SK-N-MC (cell line): ENCODE measurements around the gene LRP8.
"Not testable (repeated sequence)": the region's sequence is repeated elsewhere in the genome, so short reads cannot be mapped to it uniquely, and the experiment has no call there.

ENCODE experiments used
- DNase-seq: peaks from one replicate; pipeline ENCODE4 v3.0.0-alpha.2; 2011; ENCODE audit warnings: low read depth, low spot score
- H3K27ac ChIP-seq: fragments of 200-600 bp; sonication (generic); 2 replicates; pipeline ENCODE4 v1.5.1; 2016; ENCODE audit warnings: mixed run types
- H3K36me3 ChIP-seq: fragments of 200-600 bp; sonication (generic); 2 replicates; pipeline ENCODE4 v1.6.1; 2017; ENCODE audit warnings: antibody characterized with exemption, low read length, mixed read lengths; ENCODE audit not compliant: insufficient read depth
- H3K4me3 ChIP-seq: fragments of 200-600 bp; sonication (generic); 2 replicates; pipeline ENCODE4 v1.5.1; 2016
- H3K9ac ChIP-seq: fragments of 200-600 bp; sonication (generic); 2 replicates; pipeline ENCODE4 v1.8.0; 2017; ENCODE audit warnings: mixed run types, mixed read lengths; ENCODE audit not compliant: insufficient read length
- H3K9me3 ChIP-seq: fragments of 200-600 bp; sonication (generic); 2 replicates; pipeline ENCODE4 v1.6.1; 2017; ENCODE audit warnings: low read depth, mild to moderate bottlenecking, antibody characterized with exemption, low read length, moderate library complexity, mixed read lengths
- EZH2 ChIP-seq: fragments of 200-600 bp; sonication (generic); IDR thresholded peaks from one replicate; pipeline ENCODE4 v1.6.1; 2017; ENCODE audit warnings: antibody characterized with exemption
- FOXP2 ChIP-seq: optimal IDR thresholded peaks from 2 replicates; pipeline ENCODE3; 2011; ENCODE audit warnings: mild to moderate bottlenecking, moderate library complexity; ENCODE audit not compliant: insufficient read depth; ENCODE audit errors: extremely low read length, control extremely low read depth
- POLR2AphosphoS5 ChIP-seq: IDR thresholded peaks from 2 replicates; pipeline ENCODE4 v1.6.1; 2012; ENCODE audit warnings: mild to moderate bottlenecking, low read depth, low read length, borderline replicate concordance

The LRP8 gene

DNA sequence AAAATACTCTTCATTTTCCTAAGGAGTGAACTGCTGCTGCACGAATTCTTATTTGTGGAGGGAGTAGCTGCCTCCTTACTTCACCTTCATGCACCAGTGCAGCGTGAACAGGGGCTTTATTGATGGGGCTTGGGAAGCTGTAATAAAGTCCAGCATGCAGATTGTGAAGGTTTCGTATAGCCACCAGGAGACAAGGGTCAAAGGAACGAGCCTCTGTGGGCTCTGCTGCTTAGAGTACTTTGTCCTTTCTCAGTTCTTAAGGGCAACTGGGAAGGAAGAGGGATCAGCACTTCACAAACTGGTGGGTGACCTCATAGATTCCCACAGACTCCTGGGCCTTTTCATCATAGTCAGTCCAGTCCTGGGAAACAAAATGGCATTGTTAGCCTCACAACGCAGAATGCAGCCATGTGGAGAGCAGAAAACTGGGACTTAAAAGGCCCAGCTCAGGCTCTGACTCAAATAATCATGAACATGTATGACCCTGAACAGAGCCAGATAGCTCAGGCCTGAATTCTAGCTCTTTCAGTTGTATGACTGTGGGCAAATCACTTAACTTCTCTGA, 113.4 kb downstream of the LRP8 start:
- TF ChIP-seq EZH2 = no peak
- no peak for TF ChIP-seq FOXP2
- no peak for TF ChIP-seq POLR2AphosphoS5
- H3K9me3 ChIP-seq = no peaks in the 10 kb centered on the region
- no peak overlapping the region for H3K27ac ChIP-seq
- no peak overlapping the region for H3K9ac ChIP-seq
- H3K4me3 ChIP-seq = no peak overlapping the region
- DNase-seq = no peak
- H3K36me3 ChIP-seq = peaks cover 51% of the 10 kb centered on the region

DNA sequence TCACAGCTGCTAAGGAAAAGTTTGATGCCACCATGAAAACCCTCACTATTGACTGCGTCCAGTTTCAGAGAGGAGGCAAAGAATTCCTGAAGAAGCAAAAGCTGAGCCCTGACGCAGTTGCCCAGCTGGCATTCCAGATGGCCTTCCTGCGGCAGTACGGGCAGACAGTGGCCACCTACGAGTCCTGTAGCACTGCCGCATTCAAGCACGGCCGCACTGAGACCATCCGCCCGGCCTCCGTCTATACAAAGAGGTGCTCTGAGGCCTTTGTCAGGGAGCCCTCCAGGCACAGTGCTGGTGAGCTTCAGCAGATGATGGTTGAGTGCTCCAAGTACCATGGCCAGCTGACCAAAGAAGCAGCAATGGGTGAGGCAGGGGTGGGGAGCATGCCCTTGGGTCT, 116.9 kb downstream of the LRP8 start:
- TF ChIP-seq POLR2AphosphoS5 = no peak
- H3K9ac ChIP-seq = no peak overlapping the region
- DNase-seq = no peak
- H3K36me3 ChIP-seq = peaks cover 70% of the 10 kb centered on the region
- no peak overlapping the region for H3K27ac ChIP-seq
- no peak overlapping the region for H3K4me3 ChIP-seq
- no peaks in the 10 kb centered on the region for H3K9me3 ChIP-seq

GRCh38 chr1:53210352-53210751, 117.5 kb downstream of the LRP8 start:
- Histone ChIP-seq H3K9me3 (no peaks in the 10 kb centered on the region), H3K4me3 (no peak overlapping the region), H3K9ac (no peak overlapping the region), H3K36me3 (peaks cover 70% of the 10 kb centered on the region), H3K27ac (no peak overlapping the region)
- TF ChIP-seq POLR2AphosphoS5 = no peak
- TF ChIP-seq FOXP2 = no peak
- no peak for TF ChIP-seq EZH2
- DNase-seq = no peak

DNA sequence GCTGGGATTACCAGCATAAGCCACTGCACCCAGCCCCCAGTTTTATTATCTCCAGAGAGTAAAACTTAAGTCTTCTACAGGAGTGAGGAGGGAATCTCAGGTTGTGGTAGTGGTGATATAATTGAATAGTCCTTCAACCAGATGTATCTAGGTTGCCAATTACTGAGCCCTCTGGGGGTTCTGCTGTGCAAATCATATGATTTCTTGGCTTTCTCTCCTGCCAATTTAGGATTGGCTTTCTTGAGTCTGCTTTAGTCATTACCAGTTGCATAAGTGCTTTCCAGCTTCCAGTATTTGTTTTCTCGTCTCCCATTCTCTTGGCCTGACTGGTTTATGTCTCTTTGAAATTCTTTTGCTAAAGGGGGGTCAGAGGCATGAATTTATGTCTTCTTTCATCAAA, 120.1 kb downstream of the LRP8 start:
- Histone ChIP-seq H3K36me3 (peaks cover 80% of the 10 kb centered on the region), H3K9me3 (no peaks in the 10 kb centered on the region), H3K27ac (no peak overlapping the region), H3K9ac (no peak overlapping the region), H3K4me3 (no peak overlapping the region)
- no peak for DNase-seq
- no peak for TF ChIP-seq POLR2AphosphoS5
- no peak for TF ChIP-seq EZH2
- TF ChIP-seq FOXP2 = no peak

GRCh38 chr1:53206735-53207379, 121.0 kb downstream of the LRP8 start:
- no peak for TF ChIP-seq FOXP2
- TF ChIP-seq EZH2 = no peak
- no peak for TF ChIP-seq POLR2AphosphoS5
- Histone ChIP-seq H3K36me3 (peaks cover 79% of the 10 kb centered on the region), H3K9me3 (no peaks in the 10 kb centered on the region), H3K27ac (no peak overlapping the region), H3K9ac (no peak overlapping the region), H3K4me3 (no peak overlapping the region)
- DNase-seq = no peak

DNA sequence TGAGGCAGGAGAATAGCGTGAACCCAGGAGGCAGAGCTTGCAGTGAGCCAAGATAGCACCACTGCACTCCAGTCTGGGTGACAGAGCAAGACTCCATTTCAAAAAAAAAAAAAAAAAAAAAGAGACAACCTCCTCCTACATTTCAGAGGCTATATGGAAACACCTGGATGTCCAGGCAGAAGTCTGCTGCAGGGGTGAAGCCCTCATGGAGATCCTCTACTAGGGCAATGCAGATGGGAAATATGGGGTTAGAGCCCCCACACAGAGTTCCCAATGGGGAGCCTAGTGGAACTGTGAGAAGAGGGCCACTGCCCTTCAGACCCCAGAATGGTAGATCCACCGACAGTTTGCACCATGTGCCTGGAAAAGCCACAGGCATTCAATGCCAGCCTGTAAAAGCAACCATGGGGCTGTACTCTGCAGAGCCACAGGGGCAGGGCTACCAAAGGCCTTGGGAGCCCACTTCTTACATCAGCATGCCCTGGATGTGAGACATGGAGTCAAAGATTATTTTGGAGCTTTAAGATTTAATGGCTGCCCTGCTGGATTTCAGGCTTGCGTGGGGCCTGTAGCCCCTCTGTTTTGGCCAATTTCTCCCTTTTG, 121.7 kb downstream of the LRP8 start:
- H3K9ac ChIP-seq, H3K4me3 ChIP-seq, H3K9me3 ChIP-seq, H3K27ac ChIP-seq, DNase-seq: not testable (repeated sequence)
- H3K36me3 ChIP-seq = peaks cover 77% of the 10 kb centered on the region

DNA sequence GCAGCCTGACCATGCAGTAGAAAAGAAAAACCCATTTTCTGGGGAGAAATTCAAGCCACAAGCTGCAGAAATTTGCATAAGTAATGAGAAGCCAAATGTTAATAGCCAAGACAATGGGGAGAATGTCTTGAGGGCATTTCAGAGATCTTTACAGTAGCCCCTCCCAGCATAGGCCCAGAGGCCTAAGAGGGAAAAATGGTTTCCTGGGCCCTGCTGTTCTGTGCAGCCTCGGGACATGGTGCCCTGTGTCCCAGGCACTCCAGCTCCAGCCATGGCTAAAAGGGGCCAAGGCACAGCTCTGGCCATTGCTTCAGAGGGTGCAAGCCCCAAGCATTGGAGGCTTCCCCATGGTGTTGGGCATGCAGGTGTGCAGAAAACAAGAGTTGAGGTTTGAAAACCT, 122.4 kb downstream of the LRP8 start:
- not testable (repeated sequence) for H3K27ac ChIP-seq, H3K9ac ChIP-seq, DNase-seq, H3K4me3 ChIP-seq, H3K9me3 ChIP-seq
- H3K36me3 ChIP-seq = peaks cover 70% of the 10 kb centered on the region

DNA sequence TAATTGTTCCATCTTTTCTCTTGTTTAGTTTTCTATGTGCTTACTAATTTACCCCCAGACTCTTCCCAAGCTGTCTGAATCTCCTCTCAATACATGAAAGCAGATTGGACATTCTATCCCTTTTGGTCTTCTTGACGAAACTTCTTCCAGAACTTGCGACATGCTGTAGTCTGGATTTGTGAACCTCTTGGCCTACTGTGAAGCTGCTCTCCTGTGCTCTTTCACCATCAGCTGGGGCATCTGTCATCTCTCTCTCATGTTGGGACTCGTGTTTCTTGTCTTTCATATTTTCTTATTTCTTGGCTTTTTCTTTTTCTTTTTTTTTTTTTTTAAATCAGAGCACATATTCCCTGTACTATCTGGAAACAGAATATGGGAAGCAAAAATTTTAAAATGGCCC, 124.4 kb downstream of the LRP8 start:
- DNase-seq = no peak
- Histone ChIP-seq H3K27ac (no peak overlapping the region), H3K36me3 (peaks cover 58% of the 10 kb centered on the region), H3K9ac (no peak overlapping the region), H3K9me3 (no peaks in the 10 kb centered on the region), H3K4me3 (no peak overlapping the region)
- TF ChIP-seq POLR2AphosphoS5 = no peak
- no peak for TF ChIP-seq FOXP2
- TF ChIP-seq EZH2 = no peak

GRCh38 chr1:53198241-53198651, 129.6 kb downstream of the LRP8 start:
- H3K4me3 ChIP-seq = peak overlapping the region; percentile 90
- H3K9ac ChIP-seq = peak overlapping the region; percentile 83
- H3K27ac ChIP-seq = peak overlapping the region; percentile 74

More at GRCh38 chr1:53198241-53198651, 129.6 kb downstream of the LRP8 start:
- no peaks in the 10 kb centered on the region for H3K9me3 ChIP-seq
- TF ChIP-seq EZH2 = no peak
- TF ChIP-seq FOXP2 = no peak
- TF ChIP-seq POLR2AphosphoS5 = no peak
- peaks cover 10% of the 10 kb centered on the region for H3K36me3 ChIP-seq
- DNase-seq = no peak
